Left lung (tissue), 10 donors: ENCODE measurements around the gene BARHL1. TPM values are rescaled to one million over a fixed set of nuclear protein-coding genes. Genes with fewer than 3 reads are reported as not detected.

ENCODE experiments used
- ATAC-seq: fragments of 200-7000 bp; cut with Tn5 transposase; one replicate; pipeline ENCODE4 v1.9.1; 2020; ENCODE audit warnings: moderate library complexity
- DNase-seq, 4 donors: peaks; one replicate each; pipeline ENCODE4 v3.0.0-alpha.2; 2013 to 2020
- H3K27ac ChIP-seq, 2 donors: fragments of 200-600 bp; sonication (generic) in 1 of 2; one replicate each; pipeline versions ENCODE4 v1.5.0 to v1.8.0; 2020 to 2021
- H3K27me3 ChIP-seq, 2 donors: fragments of 200-600 bp; sonication (generic) in 1 of 2; one replicate each; pipeline versions ENCODE4 v1.5.0 to v1.8.0; 2020 to 2021
- H3K36me3 ChIP-seq, 2 donors: fragments of 200-600 bp; sonication (generic) in 1 of 2; one replicate each; pipeline versions ENCODE4 v1.5.0 to v1.8.0; 2020 to 2021
- H3K4me1 ChIP-seq, 2 donors: fragments of 200-600 bp; one replicate each; pipeline ENCODE4 v1.8.0; 2021
- H3K4me3 ChIP-seq, 2 donors: fragments of 200-600 bp; sonication (generic) in 1 of 2; one replicate each; pipeline versions ENCODE4 v1.5.0 to v1.8.0; 2020 to 2021; ENCODE audit warnings: mild to moderate bottlenecking in 1 of 2
- H3K9me3 ChIP-seq, 2 donors: fragments of 200-600 bp; sonication (generic) in 1 of 2; one replicate each; pipeline versions ENCODE4 v1.5.0 to v1.8.0; 2020 to 2021
- intact Hi-C, 2 donors: fragments of 100-400 bp; cut with DNase I; formaldehyde crosslinking; loops; one replicate each; pipeline versions ENCODE4 v1.11.2 to v1.14.2; 2022
- polyA plus RNA-seq, 6 donors: library from polyadenylated mRNA; unstranded; fragments of 120-200 nt; gene quantifications; one replicate each; pipeline ENCODE4 v1.2.1, GENCODE V29; 2013; ENCODE audit not compliant: insufficient read length in 6 of 6
- total RNA-seq, 2 donors: library from RNA; stranded (reverse); fragmentation: NEBNext Ultra II Directional; extraction: Animal tissue kit (Norgen Biotek cat#: 25700); gene quantifications; one replicate each; pipeline ENCODE4 v1.2.1, GENCODE V29; 2021
- TF ChIP-seq, protein P1 (sequence below), 2 donors: fragments of 200-600 bp; sonication (generic) in 1 of 2; IDR thresholded peaks; one replicate each; pipeline versions ENCODE4 v1.5.0 to v1.8.0; 2021; ENCODE audit warnings: antibody characterized with exemption in 2 of 2
- donor health status: DM: no; HTN: yes; CAD: no.
- donor health status: DM: no; HTN: no; CAD: no.

The BARHL1 gene
- total and polyA plus RNA-seq, 8 donors, result not detected

GRCh38 chr9:132575005-132575609 is 7.3 kb upstream of the BARHL1 start:
- ATAC-seq, result peak; percentile 97
- TF ChIP-seq, protein P1, sequence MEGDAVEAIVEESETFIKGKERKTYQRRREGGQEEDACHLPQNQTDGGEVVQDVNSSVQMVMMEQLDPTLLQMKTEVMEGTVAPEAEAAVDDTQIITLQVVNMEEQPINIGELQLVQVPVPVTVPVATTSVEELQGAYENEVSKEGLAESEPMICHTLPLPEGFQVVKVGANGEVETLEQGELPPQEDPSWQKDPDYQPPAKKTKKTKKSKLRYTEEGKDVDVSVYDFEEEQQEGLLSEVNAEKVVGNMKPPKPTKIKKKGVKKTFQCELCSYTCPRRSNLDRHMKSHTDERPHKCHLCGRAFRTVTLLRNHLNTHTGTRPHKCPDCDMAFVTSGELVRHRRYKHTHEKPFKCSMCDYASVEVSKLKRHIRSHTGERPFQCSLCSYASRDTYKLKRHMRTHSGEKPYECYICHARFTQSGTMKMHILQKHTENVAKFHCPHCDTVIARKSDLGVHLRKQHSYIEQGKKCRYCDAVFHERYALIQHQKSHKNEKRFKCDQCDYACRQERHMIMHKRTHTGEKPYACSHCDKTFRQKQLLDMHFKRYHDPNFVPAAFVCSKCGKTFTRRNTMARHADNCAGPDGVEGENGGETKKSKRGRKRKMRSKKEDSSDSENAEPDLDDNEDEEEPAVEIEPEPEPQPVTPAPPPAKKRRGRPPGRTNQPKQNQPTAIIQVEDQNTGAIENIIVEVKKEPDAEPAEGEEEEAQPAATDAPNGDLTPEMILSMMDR (IDR thresholded peaks at IDR 0.05), result peak; percentile 49 to 54
- H3K27me3 ChIP-seq, result peaks cover 35 to 85% of the 10 kb centered on the region in 2 donors

GRCh38 chr9:132575811-132576210 is 6.6 kb upstream of the BARHL1 start:
- TF ChIP-seq, protein P1 (IDR thresholded peaks at IDR 0.05), result no peak
- no peaks in the 10 kb centered on the region for H3K9me3 ChIP-seq
- peaks cover 42 to 92% of the 10 kb centered on the region in 2 donors for H3K27me3 ChIP-seq
- H3K4me3 ChIP-seq, result no peak overlapping the region
- no peaks in the 10 kb centered on the region for H3K36me3 ChIP-seq
- H3K27ac ChIP-seq, result no peak overlapping the region
- no peak for ATAC-seq
- intact Hi-C loops, result loop anchor here in 1 of 2 donors (10.0 kb wide), 1 partner anchor 161 kb away; the partner anchor contains the start of gene CFAP77
- no peak for DNase-seq
- no peaks in the 10 kb centered on the region for H3K4me1 ChIP-seq

More at GRCh38 chr9:132575005-132575609, 7.3 kb upstream of the BARHL1 start:
- H3K4me1 ChIP-seq, result no peaks in the 10 kb centered on the region
- H3K27ac ChIP-seq, result no peak overlapping the region
- H3K9me3 ChIP-seq, result no peaks in the 10 kb centered on the region
- H3K4me3 ChIP-seq, result no peak overlapping the region
- peak in 3 of 4 donors; percentile 37 to 78 (median 60) for DNase-seq
- intact Hi-C loops, result loop anchor here in 1 of 2 donors (10.0 kb wide), 1 partner anchor 160 kb away; the partner anchor contains the start of gene CFAP77
- no peaks in the 10 kb centered on the region for H3K36me3 ChIP-seq

DNA sequence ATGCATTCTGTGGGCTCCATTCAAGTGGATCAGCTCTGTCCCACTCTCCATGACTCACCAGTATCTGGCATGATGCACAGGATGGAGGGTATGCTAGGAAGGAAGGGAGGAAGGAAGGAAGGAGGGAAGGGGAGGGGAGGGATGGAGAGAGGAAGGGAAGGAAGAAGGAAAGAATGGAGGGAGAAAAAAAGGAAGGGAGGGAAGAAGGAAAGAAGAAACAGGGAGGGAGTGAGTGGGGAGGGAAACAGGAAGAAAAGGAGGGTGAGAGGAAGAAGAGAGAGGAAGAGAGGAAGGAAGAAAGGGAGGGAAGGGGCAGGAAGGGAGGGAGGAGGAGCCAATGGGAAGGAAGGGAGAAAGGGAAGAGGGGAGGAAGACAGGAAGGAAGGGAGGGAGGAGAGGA is 5.3 kb upstream of the BARHL1 start:
- Histone ChIP-seq H3K27me3 (peaks cover 52 to 100% of the 10 kb centered on the region in 2 donors), H3K36me3 (no peaks in the 10 kb centered on the region), H3K4me1 (peaks cover 3 to 6% of the 10 kb centered on the region in 2 donors), H3K9me3 (no peaks in the 10 kb centered on the region), H3K4me3 (no peak overlapping the region), H3K27ac (no peak overlapping the region)
- TF ChIP-seq, protein P1 (IDR thresholded peaks at IDR 0.05), result no peak
- intact Hi-C loops, result loop anchor here in 1 of 2 donors (10.0 kb wide), 1 partner anchor 162 kb away; the partner anchor contains the start of gene CFAP77
- ATAC-seq (no peak), DNase-seq (no peak)

GRCh38 chr9:132578367-132578932 is 4.0 kb upstream of the BARHL1 start:
- TF ChIP-seq, protein P1 (IDR thresholded peaks at IDR 0.05), result no peak
- no peak for ATAC-seq
- Histone ChIP-seq H3K9me3 (no peaks in the 10 kb centered on the region), H3K27me3 (peaks cover 65 to 100% of the 10 kb centered on the region in 2 donors), H3K4me3 (no peak overlapping the region), H3K36me3 (no peaks in the 10 kb centered on the region), H3K4me1 (peaks cover 3 to 6% of the 10 kb centered on the region in 2 donors), H3K27ac (no peak overlapping the region)
- intact Hi-C loops, result loop anchor here in 1 of 2 donors (10.0 kb wide), 1 partner anchor 164 kb away; the partner anchor contains the start of gene CFAP77
- no peak for DNase-seq

- H3K4me1 ChIP-seq, result peaks cover 3 to 6% of the 10 kb centered on the region in 2 donors
- intact Hi-C loops, result loop anchor here in 1 of 2 donors (10.0 kb wide), 1 partner anchor 165 kb away; the partner anchor contains the start of gene CFAP77
- H3K4me3 ChIP-seq, result no peak overlapping the region
- no peak overlapping the region for H3K27ac ChIP-seq
- no peaks in the 10 kb centered on the region for H3K36me3 ChIP-seq
- H3K27me3 ChIP-seq, result peaks cover 75 to 100% of the 10 kb centered on the region in 2 donors
- no peak for ATAC-seq
- TF ChIP-seq, protein P1 (IDR thresholded peaks at IDR 0.05), result no peak
- no peak for DNase-seq
- H3K9me3 ChIP-seq, result no peaks in the 10 kb centered on the region
Measured at GRCh38 chr9:132579427-132579798, 3.0 kb upstream of the BARHL1 start.
